Left lobe of liver (tissue), 2 donors: Measurements from ENCODE around the gene YY2. TPM values are rescaled to one million over a fixed set of nuclear protein-coding genes. Genes with fewer than 3 reads are reported as not detected.
A peak's percentile ranks its signal among the peaks of the same experiment; 100 is the strongest.
"Not testable (repeated sequence)": the region's sequence is repeated elsewhere in the genome, so short reads cannot be mapped to it uniquely, and the experiment has no call there.

ENCODE experiments used
- ATAC-seq: fragments of 200-7000 bp; cut with Tn5 transposase; one replicate; pipeline ENCODE4 v1.9.1; 2020; ENCODE audit warnings: mild to moderate bottlenecking, moderate library complexity
- DNase-seq: peaks from one replicate; pipeline ENCODE4 v3.0.0-alpha.2; 2020; ENCODE audit warnings: low spot score
- total RNA-seq: library from RNA; stranded (reverse); gene quantifications from one replicate; pipeline ENCODE4 v1.2.1, GENCODE V29; 2021
- donor health status: DM: no; HTN: no; CAD: no; lungs with moderate emphysema.
- donor health status: DM: no; HTN: yes; CAD: no.

The YY2 gene
- total RNA-seq, 1 donor from 2014 or later: 0.53 TPM

DNA sequence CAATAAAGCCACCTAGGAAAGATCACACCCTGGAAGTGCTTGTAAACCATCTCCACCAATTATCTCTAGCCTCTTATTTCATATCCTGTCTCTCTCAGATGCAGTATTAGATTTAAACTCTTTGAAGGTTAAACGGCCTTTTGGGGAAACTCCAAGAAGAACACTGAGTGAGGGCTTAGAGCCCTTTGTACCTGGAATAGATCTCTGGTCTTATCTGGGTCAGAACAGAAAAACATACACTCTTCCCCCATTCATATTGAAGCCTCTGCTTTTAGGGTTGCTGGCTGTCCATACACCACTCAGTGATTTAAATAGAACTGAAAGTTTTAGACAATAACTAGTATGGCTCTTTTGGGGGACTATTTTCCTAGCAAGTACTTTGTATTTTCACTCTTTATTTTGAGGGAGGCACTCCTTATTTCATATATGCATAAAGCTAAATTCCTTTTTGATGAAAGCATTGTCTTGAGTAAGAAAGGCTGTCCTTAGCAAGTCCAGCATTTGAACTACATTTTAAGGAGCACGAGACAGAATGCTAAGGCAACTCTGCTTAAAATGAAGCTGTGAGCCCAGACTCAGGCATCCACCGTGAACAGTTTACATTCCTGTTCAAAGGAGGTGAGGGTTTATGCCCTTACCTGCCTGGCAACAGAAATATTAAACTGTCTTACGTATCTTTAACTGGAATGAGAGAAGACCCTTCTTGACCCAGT is 17.4 kb downstream of the YY2 start:
- peak; percentile 81 for ATAC-seq
- DNase-seq: no peak

- not testable (repeated sequence) for DNase-seq, ATAC-seq
Measured at GRCh38 chrX:21874182-21874581, 18.4 kb downstream of the YY2 start.

GRCh38 chrX:21875013-21875412 is 19.2 kb downstream of the YY2 start:
- ATAC-seq (peak; percentile 75), DNase-seq (no peak)

- no peak for ATAC-seq
Measured at GRCh38 chrX:21881881-21882574, 26.2 kb downstream of the YY2 start.

DNA sequence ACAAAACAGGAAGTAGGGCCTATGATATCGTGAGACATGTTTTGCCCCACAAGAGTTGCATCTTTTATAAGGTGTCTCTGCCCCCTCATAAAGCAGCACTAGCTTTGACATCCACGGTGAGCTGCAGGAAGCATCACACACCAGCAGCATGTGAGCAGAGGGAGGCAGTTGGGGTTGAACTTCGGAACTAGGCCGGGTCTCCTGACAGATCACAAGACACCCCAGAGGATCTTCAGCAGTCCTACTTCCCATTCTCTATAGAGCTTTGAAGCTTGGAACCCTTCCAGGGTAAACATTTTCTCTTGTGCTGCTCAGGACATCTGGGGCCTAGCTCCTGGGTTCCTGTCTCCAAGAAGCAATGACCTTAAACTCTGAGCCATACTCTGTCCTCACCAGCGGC is 27.5 kb downstream of the YY2 start:
- ATAC-seq (peak; percentile 34), DNase-seq (no peak)

More at GRCh38 chrX:21881881-21882574, 26.2 kb downstream of the YY2 start:
- DNase-seq: no peak

DNA sequence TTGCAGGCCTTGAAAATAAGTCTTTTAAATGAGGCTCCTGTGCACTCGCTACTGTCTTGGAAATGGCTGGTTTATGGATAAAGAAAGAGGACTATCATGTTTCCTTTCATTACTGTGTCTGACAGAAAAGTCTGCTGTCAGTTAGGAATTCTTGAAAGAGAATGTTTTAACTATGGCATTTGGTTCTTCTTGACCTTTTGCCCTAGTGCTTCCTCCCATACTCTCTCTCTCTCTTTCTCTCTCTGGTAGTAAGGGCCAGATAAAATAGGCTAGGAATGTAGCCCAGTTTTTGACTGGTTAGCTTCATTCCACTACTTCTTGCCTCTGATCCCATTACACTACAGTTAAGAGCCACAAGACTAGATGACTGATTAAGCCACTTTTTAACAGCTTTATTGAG is 29.8 kb downstream of the YY2 start:
- no peak for ATAC-seq
- DNase-seq: no peak

- ATAC-seq: no peak
- no peak for DNase-seq
Measured at GRCh38 chrX:21905313-21905712, 49.5 kb downstream of the YY2 start.

DNA sequence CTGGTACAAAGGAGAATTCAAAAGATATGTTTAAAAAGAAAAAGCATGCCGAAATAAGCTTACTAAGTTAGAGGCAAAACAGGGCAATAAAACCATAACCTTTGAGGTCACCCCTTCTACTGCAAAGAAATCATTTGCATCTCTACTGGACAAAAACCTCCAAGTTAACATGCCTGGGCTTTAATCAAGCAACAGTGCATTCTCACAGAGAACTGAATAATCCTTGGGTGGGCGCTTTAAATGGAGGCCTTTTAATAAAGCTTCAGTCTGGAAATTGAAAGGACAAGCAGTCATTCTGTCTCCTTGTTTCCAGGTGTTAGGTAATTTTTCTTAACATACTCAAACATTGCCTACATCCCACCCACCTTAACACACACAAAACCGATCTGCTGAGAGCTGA is 50.2 kb downstream of the YY2 start:
- ATAC-seq: no peak
- DNase-seq: no peak

- DNase-seq (no peak), ATAC-seq (no peak)
Measured at GRCh38 chrX:21907260-21907659, 51.5 kb downstream of the YY2 start.

Other genes starting within 250 kb of the YY2 start
- gene KLHL34, start 197.7 kb upstream of the YY2 start, total RNA-seq: 0.33 TPM
- gene SMPX, start 97.9 kb upstream of the YY2 start, total RNA-seq: 0.96 TPM
- gene MBTPS2, start 16.4 kb upstream of the YY2 start, total RNA-seq: 11.5 TPM
- gene SMS, start 84.7 kb downstream of the YY2 start, total RNA-seq: 17.8 TPM
- gene PHEX, start 176.3 kb downstream of the YY2 start, total RNA-seq: not detected